GM19324 (cell line): ENCODE data around the gene VENTX.

Experiments used
- ATAC-seq: cut with Tn5 transposase; IDR thresholded peaks from one replicate; pipeline ENCODE4 v1.9.1; 2021; ENCODE audit warnings: mild to moderate bottlenecking, moderate library complexity; ENCODE audit not compliant: unreplicated experiment, low FRiP score

The VENTX gene

GRCh38 chr10:133270773-133271297 lies 33.2 kb downstream of the VENTX start:
- ATAC-seq = no peak

- no peak for ATAC-seq
These were observed 34.1 kb downstream of the VENTX start for GRCh38 chr10:133271521-133272300.

GRCh38 chr10:133272301-133272963 lies 34.8 kb downstream of the VENTX start:
- ATAC-seq = no peak

GRCh38 chr10:133272964-133273420 lies 35.3 kb downstream of the VENTX start:
- no peak for ATAC-seq

GRCh38 chr10:133273534-133274143 lies 36.0 kb downstream of the VENTX start:
- no peak for ATAC-seq

GRCh38 chr10:133274751-133275683 lies 37.4 kb downstream of the VENTX start:
- ATAC-seq = peak; percentile 38

GRCh38 chr10:133275684-133276092 lies 38.0 kb downstream of the VENTX start:
- no peak for ATAC-seq

GRCh38 chr10:133276100-133276434 lies 38.4 kb downstream of the VENTX start:
- no peak for ATAC-seq

- ATAC-seq = peak; percentile 51
These were observed 39.0 kb downstream of the VENTX start, which contains the start of gene ADAM8 for GRCh38 chr10:133276435-133277201. Gene ADAM8, minus strand, starts transcription at chr10:133276868. Its CDS starts 51 bp downstream, at chr10:133276817.

GRCh38 chr10:133277277-133277992 lies 39.8 kb downstream of the VENTX start:
- no peak for ATAC-seq

GRCh38 chr10:133277993-133278576 lies 40.4 kb downstream of the VENTX start:
- no peak for ATAC-seq

- peak; percentile 36 for ATAC-seq
These were observed 41.1 kb downstream of the VENTX start for GRCh38 chr10:133278577-133279265.

- no peak for ATAC-seq
These were observed 41.9 kb downstream of the VENTX start for GRCh38 chr10:133279326-133280226.

- ATAC-seq = no peak
These were observed 42.9 kb downstream of the VENTX start for GRCh38 chr10:133280391-133281059.

GRCh38 chr10:133281084-133281483 lies 43.4 kb downstream of the VENTX start:
- ATAC-seq = no peak

- ATAC-seq = no peak
These were observed 44.1 kb downstream of the VENTX start for GRCh38 chr10:133281628-133282372.
